HG03378 (cell line): ENCODE data around the gene COL18A1.
"Not testable (repeated sequence)": the region's sequence is repeated elsewhere in the genome, so short reads cannot be mapped to it uniquely, and the experiment has no call there.

ENCODE experiments used
- ATAC-seq: cut with Tn5 transposase; IDR thresholded peaks from one replicate; pipeline ENCODE4 v1.9.1; 2021; ENCODE audit warnings: mild to moderate bottlenecking, moderate library complexity; ENCODE audit not compliant: unreplicated experiment

COL18A1 gene

GRCh38 chr21:45438391-45439145 lies 33.6 kb downstream of the COL18A1 start:
- ATAC-seq: no peak

- peak; percentile 44 for ATAC-seq
Measured at GRCh38 chr21:45439161-45439872, 34.4 kb downstream of the COL18A1 start.

GRCh38 chr21:45439901-45440461 lies 35.0 kb downstream of the COL18A1 start:
- ATAC-seq: no peak

GRCh38 chr21:45440736-45441350 lies 35.9 kb downstream of the COL18A1 start:
- no peak for ATAC-seq

GRCh38 chr21:45441431-45442255 lies 36.7 kb downstream of the COL18A1 start:
- ATAC-seq: no peak

DNA sequence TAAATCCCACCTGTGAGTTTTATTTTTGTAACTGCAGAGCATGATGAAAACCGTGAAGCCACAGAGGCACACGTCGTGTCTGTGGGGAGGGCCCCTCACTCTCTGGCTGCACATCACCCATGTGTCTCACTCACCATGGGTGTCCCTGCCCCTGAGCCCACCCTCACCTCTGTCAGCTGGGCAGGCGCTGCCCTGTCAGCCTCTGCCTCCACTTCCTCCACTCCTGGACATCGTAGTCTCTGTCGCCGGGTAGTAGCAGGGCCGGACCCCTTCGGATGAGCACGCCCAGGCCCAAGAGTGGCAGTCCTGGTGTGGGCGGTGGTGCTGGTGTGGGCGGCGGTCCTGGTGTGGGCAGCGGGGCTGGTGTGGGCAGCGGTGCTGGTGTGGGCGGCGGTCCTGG lies 37.3 kb downstream of the COL18A1 start:
- ATAC-seq: no peak

GRCh38 chr21:45442686-45443594 lies 38.0 kb downstream of the COL18A1 start:
- ATAC-seq: not testable (repeated sequence)

- no peak for ATAC-seq
Measured at GRCh38 chr21:45443595-45444181, 38.7 kb downstream of the COL18A1 start.

DNA sequence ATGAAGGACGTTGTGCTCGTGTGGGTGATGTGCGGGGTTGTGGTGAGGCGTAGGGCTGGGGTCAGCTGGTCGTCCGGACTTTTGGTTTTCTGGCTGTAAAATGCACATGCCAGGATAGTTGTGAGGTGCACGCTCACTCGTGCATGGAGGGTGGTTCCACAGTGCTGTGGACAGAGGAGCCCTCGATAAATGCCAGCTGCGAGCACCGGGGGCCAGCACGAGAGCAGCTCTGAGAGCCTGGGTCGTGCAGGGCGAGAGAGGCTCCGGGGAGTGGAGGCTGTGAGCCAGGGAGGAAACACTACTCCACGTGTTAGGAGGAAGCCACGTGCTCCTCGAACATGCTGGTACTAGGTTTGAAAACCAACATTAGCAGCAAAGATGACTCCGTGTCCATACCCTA lies 39.4 kb downstream of the COL18A1 start:
- no peak for ATAC-seq

DNA sequence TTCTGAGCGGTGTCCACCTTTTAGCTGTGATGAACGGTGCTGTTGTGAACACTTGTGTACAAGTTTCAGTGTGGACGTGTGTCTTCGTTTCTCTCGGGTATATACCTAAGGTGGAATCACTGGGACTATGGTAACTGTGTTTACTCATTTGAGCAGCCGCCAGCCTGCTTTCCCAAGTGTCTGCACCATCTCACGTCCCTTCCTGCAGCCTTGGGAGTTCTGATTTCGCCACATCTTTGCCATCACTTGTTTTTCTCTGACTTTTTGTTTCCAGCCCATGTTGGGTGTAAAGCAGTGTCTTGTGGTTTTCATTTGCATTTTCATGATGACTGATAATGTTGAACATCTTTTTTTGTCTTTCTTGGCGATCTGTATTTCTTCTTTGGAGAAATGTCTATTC lies 40.4 kb downstream of the COL18A1 start:
- no peak for ATAC-seq

GRCh38 chr21:45447821-45448220 lies 42.9 kb downstream of the COL18A1 start:
- ATAC-seq: no peak

DNA sequence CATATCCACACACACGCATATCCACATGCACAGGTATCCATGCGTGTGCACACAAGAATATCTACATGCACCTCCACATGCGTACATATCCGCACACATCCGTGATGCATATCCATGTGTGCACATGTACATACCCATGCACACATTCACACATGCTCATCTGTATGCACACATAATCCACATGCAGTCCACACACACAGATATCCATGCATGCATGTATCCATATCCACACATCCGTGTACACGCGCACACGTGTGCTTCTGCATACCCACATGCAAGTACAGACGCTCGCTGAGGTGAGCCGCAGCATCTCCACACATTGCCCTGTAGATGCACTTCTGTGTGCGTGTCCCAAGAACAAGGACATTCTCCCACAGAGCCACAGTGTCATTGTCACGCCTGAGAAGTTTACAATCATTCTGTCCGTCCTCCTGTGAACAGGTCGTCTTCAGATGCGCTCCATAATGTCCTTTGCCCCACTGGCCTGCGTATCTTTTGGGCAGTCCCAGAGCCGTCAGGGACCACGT lies 43.4 kb downstream of the COL18A1 start:
- ATAC-seq: no peak

DNA sequence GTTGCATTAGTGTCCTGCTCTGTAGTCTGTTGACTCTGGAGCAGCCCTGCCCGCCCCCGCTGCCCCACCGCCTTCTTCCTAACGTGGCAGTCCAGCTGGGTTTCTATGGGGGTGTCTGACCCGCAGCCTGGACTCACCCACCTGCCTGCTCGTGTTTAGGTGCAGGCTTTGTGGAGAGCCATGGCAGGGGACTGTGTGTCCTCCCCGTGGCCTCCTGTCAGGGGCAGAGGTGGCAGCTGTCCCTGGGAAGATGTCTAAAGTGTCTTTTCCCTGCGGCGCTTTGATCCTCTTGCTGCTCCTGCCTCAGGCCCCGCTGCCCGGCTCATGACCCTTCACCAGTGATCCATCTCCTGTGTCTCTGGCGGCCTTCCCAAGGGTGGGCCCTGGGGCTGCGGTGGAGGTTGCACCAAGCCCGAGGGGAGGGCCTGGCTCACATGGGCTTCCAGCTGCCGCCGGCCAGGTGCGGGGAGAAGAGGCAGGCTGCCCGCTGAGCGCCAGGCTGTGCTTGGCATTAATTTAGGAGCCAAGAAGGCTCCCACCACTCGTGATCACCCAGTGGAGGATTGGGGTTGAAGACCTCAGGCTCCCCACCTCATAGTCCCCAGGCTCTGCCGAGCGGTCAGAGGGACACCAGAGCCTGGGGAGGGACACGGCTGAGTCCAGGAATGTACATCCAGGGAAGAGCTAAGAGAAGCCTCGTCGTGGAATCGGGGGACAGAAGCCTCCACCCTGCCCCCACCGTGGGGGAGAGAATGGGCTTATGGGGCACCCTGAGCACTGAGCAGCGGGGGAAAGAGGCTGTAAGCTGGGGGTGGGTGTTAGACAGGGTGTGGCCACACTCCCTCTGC lies 44.1 kb downstream of the COL18A1 start:
- ATAC-seq: no peak

- ATAC-seq: no peak
Measured at GRCh38 chr21:45449658-45450422, 44.9 kb downstream of the COL18A1 start.

GRCh38 chr21:45450423-45451090 lies 45.6 kb downstream of the COL18A1 start:
- ATAC-seq: no peak

GRCh38 chr21:45451091-45451740 lies 46.3 kb downstream of the COL18A1 start:
- no peak for ATAC-seq
